Breast epithelium (tissue), 4 donors: ENCODE data around the gene SEL1L3. TPM values are rescaled to one million over a fixed set of nuclear protein-coding genes. Genes with fewer than 3 reads are reported as not detected.

Experiments
- DNase-seq, 2 donors: peaks; one replicate each; pipeline ENCODE4 v3.0.0-alpha.2; 2019; ENCODE audit warnings: low spot score in 2 of 2
- H3K27ac ChIP-seq, 2 donors: fragments of 200-600 bp; sonication (generic) in 1 of 2; one replicate each; pipeline ENCODE4 v1.5.1; 2016 to 2019; ENCODE audit warnings: mild to moderate bottlenecking in 1 of 2
- H3K27me3 ChIP-seq, 2 donors: fragments of 200-600 bp; sonication (generic) in 1 of 2; one replicate each; pipeline versions ENCODE4 v1.5.1 to v1.6.0; 2017 to 2019; ENCODE audit warnings: control low read depth in 1 of 2, mild to moderate bottlenecking in 1 of 2
- H3K36me3 ChIP-seq: fragments of 200-600 bp; one replicate; pipeline ENCODE4 v1.5.1; 2019
- H3K4me1 ChIP-seq, 2 donors: fragments of 200-600 bp; sonication (generic); one replicate each; pipeline ENCODE4 v1.5.1; 2016 to 2019; ENCODE audit warnings: control low read depth in 1 of 2
- H3K4me3 ChIP-seq, 3 donors: fragments of 200-600 bp; sonication (generic); 1 replicate in 2 of 3; 2 replicates in 1 of 3; pipeline ENCODE4 v1.5.1; 2016 to 2019; ENCODE audit warnings: mild to moderate bottlenecking in 3 of 3, moderate library complexity in 2 of 3
- H3K9me3 ChIP-seq, 2 donors: fragments of 200-600 bp; sonication (generic) in 1 of 2; one replicate each; pipeline ENCODE4 v1.5.1; 2016 to 2019; ENCODE audit warnings: control low read depth in 1 of 2
- CTCF ChIP-seq, 3 donors: fragments of 450-650 bp; IDR thresholded peaks; one replicate each; pipeline ENCODE4 v1.5.1; 2016 to 2017; ENCODE audit warnings: antibody characterized with exemption in 3 of 3, mild to moderate bottlenecking in 3 of 3, moderate library complexity in 3 of 3
- POLR2A ChIP-seq: fragments of 450-650 bp; IDR thresholded peaks from one replicate; pipeline ENCODE4 v1.6.1; 2016; ENCODE audit warnings: antibody characterized with exemption, mild to moderate bottlenecking, moderate library complexity
- POLR2AphosphoS5 ChIP-seq, 3 donors: sonication (generic); formaldehyde crosslinking; IDR thresholded peaks; one replicate each; pipeline ENCODE4 v1.6.1; 2017; ENCODE audit warnings: antibody characterized with exemption in 3 of 3
- intact Hi-C: fragments of 100-400 bp; cut with DNase I; formaldehyde crosslinking; loops from one replicate; pipeline ENCODE4 v1.15.1; 2023; ENCODE audit warnings: low total_unique reads
- total RNA-seq, 3 donors: library from RNA; depleted of rRNA; stranded (reverse); fragments of >200 nt; gene quantifications; one replicate each; pipeline ENCODE4 v1.1.0, GENCODE V29; 2016

SEL1L3 gene
- total RNA-seq, 3 donors from 2014 or later: 10.7 to 15.5 (median 14.7) TPM

DNA sequence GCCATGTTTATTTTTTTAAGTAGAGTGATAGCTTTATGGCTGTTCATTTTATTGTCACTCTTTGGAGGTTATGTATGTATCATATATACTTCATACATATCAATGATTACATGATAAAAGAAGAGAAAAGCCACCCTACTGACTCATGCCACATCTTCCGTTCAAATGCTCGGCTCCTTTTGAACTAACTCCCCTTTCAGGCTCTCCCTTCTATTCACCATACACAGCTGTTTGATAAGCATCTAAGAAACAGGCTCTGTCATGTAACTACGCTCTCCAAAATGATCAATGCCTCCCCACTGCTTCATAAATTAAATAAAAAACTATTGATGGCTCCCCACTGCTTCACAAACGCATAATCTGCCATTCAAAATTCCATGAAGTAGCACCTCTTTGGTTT is 89.4 kb downstream of the SEL1L3 start:
- DNase-seq: no peak
- no peak for TF ChIP-seq POLR2A
- H3K4me1 ChIP-seq: no peaks in the 10 kb centered on the region
- no peak overlapping the region for H3K4me3 ChIP-seq
- H3K27ac ChIP-seq: no peak overlapping the region
- H3K27me3 ChIP-seq: no peaks in the 10 kb centered on the region
- intact Hi-C loops: no loop called here
- H3K9me3 ChIP-seq: no peaks in the 10 kb centered on the region
- no peaks in the 10 kb centered on the region for H3K36me3 ChIP-seq

DNA sequence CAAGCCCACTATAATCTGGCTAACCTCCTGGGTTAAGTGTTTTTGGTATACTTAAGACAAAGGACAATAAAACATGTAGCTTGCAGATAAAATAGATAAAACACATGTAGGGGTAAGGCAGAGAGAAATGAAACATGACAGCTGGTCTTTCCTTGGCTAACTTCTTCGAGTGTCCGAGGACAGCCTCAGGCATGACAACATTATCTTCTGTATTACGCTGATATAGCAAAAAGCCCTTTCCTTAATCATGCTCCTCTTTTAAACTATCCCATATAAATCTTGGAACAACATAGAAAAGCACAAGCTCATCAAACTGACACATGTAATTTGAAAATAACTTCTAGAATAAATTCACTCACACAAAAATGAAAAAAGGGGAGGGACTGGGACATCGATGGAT is 91.1 kb downstream of the SEL1L3 start:
- Histone ChIP-seq H3K36me3 (no peaks in the 10 kb centered on the region), H3K4me3 (no peak overlapping the region), H3K27me3 (no peaks in the 10 kb centered on the region), H3K9me3 (no peaks in the 10 kb centered on the region), H3K27ac (no peak overlapping the region), H3K4me1 (no peaks in the 10 kb centered on the region)
- intact Hi-C loops: no loop called here
- no peak for DNase-seq
- no peak for TF ChIP-seq CTCF (IDR thresholded peaks at IDR 0.05)
- TF ChIP-seq POLR2AphosphoS5 (IDR thresholded peaks at IDR 0.05): no peak
- no peak for TF ChIP-seq POLR2A

DNA sequence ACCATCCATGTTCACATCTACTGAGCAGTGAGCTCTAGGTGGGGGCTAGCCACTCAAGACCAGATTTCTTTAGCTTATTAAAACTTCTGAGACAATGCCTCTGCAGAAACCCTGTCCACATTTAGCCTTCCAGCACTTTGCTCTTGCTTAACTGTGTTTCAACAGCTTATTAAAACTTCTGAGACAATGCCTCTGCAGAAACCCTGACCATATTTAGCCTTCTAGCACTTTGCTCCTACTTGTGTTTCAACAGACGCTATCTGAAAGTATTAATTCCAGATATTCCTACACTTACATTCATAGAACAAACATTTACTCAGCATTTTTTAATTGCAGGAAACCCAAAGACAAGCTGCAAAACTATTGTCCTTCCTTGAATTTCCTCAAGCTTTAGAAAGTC is 91.9 kb downstream of the SEL1L3 start:
- Histone ChIP-seq H3K36me3 (no peaks in the 10 kb centered on the region), H3K9me3 (no peaks in the 10 kb centered on the region), H3K27me3 (no peaks in the 10 kb centered on the region), H3K4me1 (no peaks in the 10 kb centered on the region), H3K27ac (no peak overlapping the region), H3K4me3 (no peak overlapping the region)
- TF ChIP-seq POLR2A: no peak
- TF ChIP-seq POLR2AphosphoS5 (IDR thresholded peaks at IDR 0.05): no peak
- TF ChIP-seq CTCF (IDR thresholded peaks at IDR 0.05): no peak
- intact Hi-C loops: no loop called here
- DNase-seq: no peak

DNA sequence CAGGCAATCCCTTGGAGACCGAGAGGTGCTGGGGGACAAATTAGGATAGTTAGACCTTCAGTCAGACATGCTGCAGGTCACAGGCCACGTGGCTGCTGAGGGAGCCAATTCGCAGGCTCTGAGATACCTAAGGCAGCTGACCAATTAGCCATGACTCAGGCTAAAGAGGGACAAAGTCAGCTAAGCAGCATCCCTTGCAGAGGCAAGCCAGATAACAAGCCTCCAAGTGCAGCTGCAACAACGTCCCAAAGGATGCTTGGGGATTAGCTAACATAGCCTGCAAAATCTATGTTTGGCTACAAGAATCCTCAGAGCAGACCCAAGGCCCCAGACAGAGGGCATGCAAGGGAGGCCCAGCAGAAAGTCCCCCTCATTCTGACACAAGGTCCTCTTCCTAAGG is 93.5 kb downstream of the SEL1L3 start:
- Histone ChIP-seq H3K27ac (no peak overlapping the region), H3K36me3 (no peaks in the 10 kb centered on the region), H3K9me3 (no peaks in the 10 kb centered on the region), H3K27me3 (no peaks in the 10 kb centered on the region), H3K4me3 (no peak overlapping the region), H3K4me1 (no peaks in the 10 kb centered on the region)
- TF ChIP-seq CTCF (IDR thresholded peaks at IDR 0.05) (no peak), POLR2A (no peak), POLR2AphosphoS5 (IDR thresholded peaks at IDR 0.05) (no peak)
- intact Hi-C loops: loop anchor here (5.0 kb wide), 2 partner anchors 327 to 468 kb away; no protein-coding TSS in a partner anchor
- no peak for DNase-seq

- peak in 1 of 2 donors; percentile 30 for DNase-seq
- no peaks in the 10 kb centered on the region for H3K4me1 ChIP-seq
- H3K36me3 ChIP-seq: no peaks in the 10 kb centered on the region
- TF ChIP-seq CTCF (IDR thresholded peaks at IDR 0.05): peak in 2 of 3 donors; percentile 49 to 60
- no peak for TF ChIP-seq POLR2A
- intact Hi-C loops: loop anchor here (5.0 kb wide), 2 partner anchors 326 to 469 kb away; no protein-coding TSS in a partner anchor
- H3K27me3 ChIP-seq: no peaks in the 10 kb centered on the region
- no peak overlapping the region for H3K4me3 ChIP-seq
- H3K9me3 ChIP-seq: no peaks in the 10 kb centered on the region
- no peak overlapping the region for H3K27ac ChIP-seq
These were observed 94.7 kb downstream of the SEL1L3 start for GRCh38 chr4:25767877-25768725.
